Testis (tissue), 3 donors: Measurements from ENCODE around the gene TET2. TPM values are rescaled to one million over a fixed set of nuclear protein-coding genes. Genes with fewer than 3 reads are reported as not detected.

Source experiments
- DNase-seq: peaks from one replicate; pipeline ENCODE4 v3.0.0-alpha.2; 2019
- H3K27ac ChIP-seq, 2 donors: fragments of 200-600 bp; sonication (generic); one replicate each; pipeline ENCODE4 v1.5.1; 2019
- H3K27me3 ChIP-seq: fragments of 200-600 bp; sonication (generic); one replicate; pipeline ENCODE4 v1.5.1; 2019
- H3K36me3 ChIP-seq: fragments of 200-600 bp; sonication (generic); one replicate; pipeline ENCODE4 v1.5.1; 2017; ENCODE audit warnings: low read depth; ENCODE audit errors: missing control alignments
- H3K4me1 ChIP-seq: fragments of 200-600 bp; sonication (generic); one replicate; pipeline ENCODE4 v1.5.1; 2019
- H3K4me3 ChIP-seq, 2 donors: fragments of 200-600 bp; sonication (generic); one replicate each; pipeline ENCODE4 v1.5.1; 2017 to 2019
- H3K9me3 ChIP-seq: fragments of 200-600 bp; sonication (generic); one replicate; pipeline ENCODE4 v1.5.1; 2017
- CTCF ChIP-seq, 3 experiments: fragments of 450-650 bp in 2 of 3; fragments of 200-600 bp in 1 of 3; sonication (generic) in 1 of 3; IDR thresholded peaks; one replicate each; pipeline ENCODE4 v1.5.1; 2016 to 2019; ENCODE audit warnings: antibody characterized with exemption in 3 of 3, mild to moderate bottlenecking in 2 of 3, moderate library complexity in 1 of 3
- POLR2A ChIP-seq: fragments of 450-650 bp; IDR thresholded peaks from one replicate; pipeline ENCODE4 v1.6.1; 2017; ENCODE audit warnings: antibody characterized with exemption, mild to moderate bottlenecking, moderate library complexity
- WGBS, 2 donors: methylation state at CpG; one replicate each; pipeline ENCODE4 v1.1.5; 2018; 5-methylcytosine and 5-hydroxymethylcytosine counted together
- intact Hi-C: fragments of 100-400 bp; cut with DNase I; formaldehyde crosslinking; loops from one replicate; pipeline ENCODE4 v1.15.1; 2023; ENCODE audit warnings: low total_unique reads
- polyA plus RNA-seq: library from polyadenylated mRNA; stranded (reverse); fragments of 350-450 nt; fragmentation: Illumina TruSeq; extraction: RNeasy Lipid Tissue Mini Kit (QIAGEN cat#74804); gene quantifications from one replicate; pipeline ENCODE4 v1.2.3, GENCODE V29; 2014; ENCODE audit warnings: low read depth, low replicate concordance; ENCODE audit not compliant: insufficient read depth
- total RNA-seq, 2 donors: library from RNA; depleted of rRNA; stranded (reverse); fragments of >200 nt; gene quantifications; one replicate each; pipeline ENCODE4 v1.2.3, GENCODE V29; 2016

The TET2 gene
- total and polyA plus RNA-seq, 3 donors from 2014 or later: 2.8 to 17.5 (median 17.1) TPM

GRCh38 chr4:105129286-105130040 lies 17.2 kb upstream of the TET2 start:
- intact Hi-C loops: no loop called here
- H3K27me3 ChIP-seq: no peaks in the 10 kb centered on the region
- DNase-seq: no peak
- H3K4me3 ChIP-seq: no peak overlapping the region
- no peak overlapping the region for H3K27ac ChIP-seq
- 83 to 84% methylated on average over 5 of the region's 5 CpGs for WGBS, 2 donors
- TF ChIP-seq CTCF (IDR thresholded peaks at IDR 0.05) (no peak), POLR2A (no peak)
- H3K4me1 ChIP-seq: no peaks in the 10 kb centered on the region
- H3K9me3 ChIP-seq: no peaks in the 10 kb centered on the region
- no peaks in the 10 kb centered on the region for H3K36me3 ChIP-seq

- intact Hi-C loops: no loop called here
- Histone ChIP-seq H3K27me3 (no peaks in the 10 kb centered on the region), H3K36me3 (no peaks in the 10 kb centered on the region), H3K4me3 (no peak overlapping the region), H3K4me1 (no peaks in the 10 kb centered on the region), H3K9me3 (no peaks in the 10 kb centered on the region), H3K27ac (no peak overlapping the region)
- TF ChIP-seq POLR2A: no peak
- no peak for TF ChIP-seq CTCF (IDR thresholded peaks at IDR 0.05)
- DNase-seq: no peak
- 54 to 70% methylated on average over 1 of the region's 1 CpG for WGBS, 2 donors
Observed at GRCh38 chr4:105130945-105131344, 15.7 kb upstream of the TET2 start.

GRCh38 chr4:105133976-105134375 lies 12.7 kb upstream of the TET2 start:
- no peaks in the 10 kb centered on the region for H3K27me3 ChIP-seq
- DNase-seq: no peak
- TF ChIP-seq CTCF (IDR thresholded peaks at IDR 0.05): no peak
- no peak for TF ChIP-seq POLR2A
- H3K4me3 ChIP-seq: no peak overlapping the region
- H3K9me3 ChIP-seq: no peaks in the 10 kb centered on the region
- H3K27ac ChIP-seq: no peak overlapping the region
- intact Hi-C loops: no loop called here
- H3K36me3 ChIP-seq: no peaks in the 10 kb centered on the region
- H3K4me1 ChIP-seq: no peaks in the 10 kb centered on the region
- WGBS, 2 donors: 94% methylated on average over 2 of the region's 2 CpGs

- no peaks in the 10 kb centered on the region for H3K9me3 ChIP-seq
- no peak overlapping the region for H3K27ac ChIP-seq
- H3K4me1 ChIP-seq: no peaks in the 10 kb centered on the region
- 48 to 62% methylated on average over 2 of the region's 2 CpGs for WGBS, 2 donors
- DNase-seq: no peak
- TF ChIP-seq CTCF (IDR thresholded peaks at IDR 0.05) (no peak), POLR2A (no peak)
- intact Hi-C loops: no loop called here
- no peaks in the 10 kb centered on the region for H3K27me3 ChIP-seq
- no peak overlapping the region for H3K4me3 ChIP-seq
- no peaks in the 10 kb centered on the region for H3K36me3 ChIP-seq
Observed at GRCh38 chr4:105135785-105136184, 10.9 kb upstream of the TET2 start.
